PC-3 (cell line): ENCODE measurements around the gene GRHL3. TPM values are rescaled to one million over a fixed set of nuclear protein-coding genes. Genes with fewer than 3 reads are reported as not detected.
"Not testable (repeated sequence)": the region's sequence is repeated elsewhere in the genome, so short reads cannot be mapped to it uniquely, and the experiment has no call there.

Experiments used
- ATAC-seq: fragments of 200-7000 bp; cut with Tn5 transposase; 2 replicates; pipeline ENCODE4 v1.9.1; 2020; ENCODE audit warnings: mild to moderate bottlenecking, moderate library complexity
- BruUV-seq: library from RNA; stranded (reverse); fragments of 400-500 nt; replicated peaks from 2 replicates; lab custom pipeline; 2021; lab: Mats Ljungman, UMichigan
- CTCF ChIA-PET: fragments of 300-600 bp; sonication (Branson Sonifier 250); formaldehyde crosslinking; loops from one replicate; lab custom pipeline; 2022; ENCODE audit warnings: antibody characterized with exemption; lab: Charles Lee
- POLR2A ChIA-PET: fragments of 300-600 bp; sonication (Branson Sonifier 250); formaldehyde crosslinking; loops from one replicate; lab custom pipeline; 2022; ENCODE audit warnings: antibody characterized with exemption; ENCODE audit not compliant: unreplicated experiment; lab: Charles Lee
- DNase-seq: peaks from one replicate; pipeline ENCODE4 v3.0.0-alpha.2; 2015
- H2AFZ ChIP-seq: fragments of 300-600 bp; sonication (generic); 2 replicates; pipeline ENCODE4 v1.6.0; 2016; ENCODE audit warnings: antibody characterized with exemption, low read length
- H3F3A ChIP-seq: fragments of 300-600 bp; sonication (generic); one replicate; pipeline ENCODE4 v1.6.0; 2017; ENCODE audit warnings: antibody characterized with exemption, low read length, control low read depth, mild to moderate bottlenecking; ENCODE audit not compliant: unreplicated experiment
- H3K27ac ChIP-seq: fragments of 300-600 bp; sonication (generic); 2 replicates; pipeline ENCODE4 v1.5.1; 2016; ENCODE audit warnings: mild to moderate bottlenecking, low read length
- H3K27me3 ChIP-seq: fragments of 300-600 bp; sonication (generic); 2 replicates; pipeline ENCODE4 v1.6.1; 2016; ENCODE audit warnings: low read length, mixed read lengths
- H3K36me3 ChIP-seq: fragments of 300-600 bp; sonication (generic); 2 replicates; pipeline ENCODE4 v1.6.1; 2016; ENCODE audit warnings: low read depth, mixed run types, low read length, mixed read lengths
- H3K4me1 ChIP-seq: fragments of 300-600 bp; sonication (generic); 2 replicates; pipeline ENCODE4 v1.5.1; 2016; ENCODE audit warnings: low read length; ENCODE audit not compliant: insufficient read depth
- H3K4me2 ChIP-seq: fragments of 300-600 bp; sonication (generic); 2 replicates; pipeline ENCODE4 v1.6.0; 2016; ENCODE audit warnings: low read length
- H3K4me3 ChIP-seq: fragments of 300-600 bp; sonication (generic); 2 replicates; pipeline ENCODE4 v1.5.1; 2016; ENCODE audit warnings: mild to moderate bottlenecking, low read length, mixed read lengths
- H3K79me2 ChIP-seq: fragments of 300-600 bp; sonication (generic); 2 replicates; pipeline ENCODE4 v1.6.1; 2017; ENCODE audit warnings: low read length, mixed read lengths
- H3K9ac ChIP-seq: fragments of 300-600 bp; sonication (generic); 2 replicates; pipeline ENCODE4 v1.6.0; 2016; ENCODE audit warnings: mild to moderate bottlenecking, low read length
- H3K9me2 ChIP-seq: fragments of 300-600 bp; sonication (generic); replicated peaks from 2 replicates; pipeline ENCODE4 v1.6.1; 2016; ENCODE audit warnings: mixed run types, low read length, mixed read lengths
- H3K9me3 ChIP-seq: fragments of 300-600 bp; sonication (generic); 2 replicates; pipeline ENCODE4 v1.6.1; 2016; ENCODE audit warnings: low read length, mixed read lengths
- H4K20me1 ChIP-seq: fragments of 300-600 bp; sonication (generic); 2 replicates; pipeline ENCODE4 v1.6.1; 2016; ENCODE audit warnings: low read length, mixed read lengths
- EZH2 ChIP-seq: fragments of 300-600 bp; sonication (generic); IDR thresholded peaks from one replicate; pipeline ENCODE4 v1.6.1; 2017; ENCODE audit warnings: antibody characterized with exemption, mild to moderate bottlenecking, low read length; ENCODE audit not compliant: unreplicated experiment
- EZH2phosphoT487 ChIP-seq: fragments of 300-600 bp; sonication (generic); IDR thresholded peaks from 2 replicates; pipeline ENCODE4 v1.6.1; 2018; ENCODE audit warnings: mild to moderate bottlenecking, antibody characterized with exemption, low read length, borderline replicate concordance
- intact Hi-C: fragments of 100-400 bp; cut with micrococcal nuclease; formaldehyde crosslinking; loops from 2 replicates; pipeline ENCODE4 v1.9.0; 2023
- total RNA-seq: library from RNA; depleted of rRNA; stranded (reverse); fragments of >200 nt; gene quantifications from 2 replicates; pipeline ENCODE4 v1.2.3, GENCODE V29; 2014
- TF ChIP-seq, protein P1 (sequence below): fragments of 300-600 bp; sonication (generic); conservative IDR thresholded peaks from 2 replicates; pipeline ENCODE4 v1.5.1; 2017; ENCODE audit warnings: antibody characterized with exemption, low read depth, mild to moderate bottlenecking, low read length

Gene GRHL3
- total RNA-seq, 1 experiment from 2014 or later: 3.5 TPM

DNA sequence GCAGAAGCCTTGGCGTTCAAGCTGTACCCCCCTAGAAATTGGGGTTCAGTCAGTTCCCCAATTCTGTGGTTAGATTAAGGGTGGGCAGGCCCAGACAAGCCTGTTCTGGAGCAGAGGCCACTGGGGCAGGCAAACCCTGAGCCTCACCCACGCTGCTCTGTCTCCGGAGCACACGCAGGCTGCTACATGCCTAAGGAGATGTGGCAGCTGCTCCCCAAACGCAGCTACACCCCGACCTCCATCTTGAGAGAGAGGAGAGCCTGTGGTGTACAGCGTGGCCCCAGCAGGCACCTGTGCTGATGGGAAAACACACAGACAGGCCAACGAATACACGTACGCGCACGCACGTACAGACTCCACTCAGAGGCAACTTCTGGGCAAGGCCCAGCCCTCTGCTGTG is 33.9 kb upstream of the GRHL3 start:
- H3K4me1 ChIP-seq: peaks cover 58% of the 10 kb centered on the region
- H3K9me3 ChIP-seq: no peaks in the 10 kb centered on the region
- H3K4me2 ChIP-seq: no peak overlapping the region
- POLR2A ChIA-PET: interaction anchor here (0.6 kb wide), 1 partner anchor 99 kb away, joined by 3 read pairs; no protein-coding TSS in a partner anchor
- peak overlapping the region; percentile 73; the same call in 1 of the 2 replicates for H3K9ac ChIP-seq
- H3F3A ChIP-seq: peaks cover 3% of the 10 kb centered on the region
- H3K4me3 ChIP-seq: no peak overlapping the region
- BruUV-seq: no TSS peak
- TF ChIP-seq EZH2phosphoT487 (no peak), EZH2 (no peak)
- TF ChIP-seq, protein P1, sequence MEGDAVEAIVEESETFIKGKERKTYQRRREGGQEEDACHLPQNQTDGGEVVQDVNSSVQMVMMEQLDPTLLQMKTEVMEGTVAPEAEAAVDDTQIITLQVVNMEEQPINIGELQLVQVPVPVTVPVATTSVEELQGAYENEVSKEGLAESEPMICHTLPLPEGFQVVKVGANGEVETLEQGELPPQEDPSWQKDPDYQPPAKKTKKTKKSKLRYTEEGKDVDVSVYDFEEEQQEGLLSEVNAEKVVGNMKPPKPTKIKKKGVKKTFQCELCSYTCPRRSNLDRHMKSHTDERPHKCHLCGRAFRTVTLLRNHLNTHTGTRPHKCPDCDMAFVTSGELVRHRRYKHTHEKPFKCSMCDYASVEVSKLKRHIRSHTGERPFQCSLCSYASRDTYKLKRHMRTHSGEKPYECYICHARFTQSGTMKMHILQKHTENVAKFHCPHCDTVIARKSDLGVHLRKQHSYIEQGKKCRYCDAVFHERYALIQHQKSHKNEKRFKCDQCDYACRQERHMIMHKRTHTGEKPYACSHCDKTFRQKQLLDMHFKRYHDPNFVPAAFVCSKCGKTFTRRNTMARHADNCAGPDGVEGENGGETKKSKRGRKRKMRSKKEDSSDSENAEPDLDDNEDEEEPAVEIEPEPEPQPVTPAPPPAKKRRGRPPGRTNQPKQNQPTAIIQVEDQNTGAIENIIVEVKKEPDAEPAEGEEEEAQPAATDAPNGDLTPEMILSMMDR: no peak
- no peaks in the 10 kb centered on the region for H4K20me1 ChIP-seq
- ATAC-seq (no peak), DNase-seq (no peak)
- no peak overlapping the region for H2AFZ ChIP-seq
- H3K9me2 ChIP-seq: no peaks in the 10 kb centered on the region
- peak overlapping the region; percentile 98 for H3K27ac ChIP-seq
- intact Hi-C loops: no loop called here
- H3K36me3 ChIP-seq: no peaks in the 10 kb centered on the region
- H3K27me3 ChIP-seq: no peaks in the 10 kb centered on the region
- CTCF ChIA-PET: interaction anchor here (1.6 kb wide), 1 partner anchor 86 kb away, joined by 3 read pairs; no protein-coding TSS in a partner anchor
- H3K79me2 ChIP-seq: no peaks in the 10 kb centered on the region

DNA sequence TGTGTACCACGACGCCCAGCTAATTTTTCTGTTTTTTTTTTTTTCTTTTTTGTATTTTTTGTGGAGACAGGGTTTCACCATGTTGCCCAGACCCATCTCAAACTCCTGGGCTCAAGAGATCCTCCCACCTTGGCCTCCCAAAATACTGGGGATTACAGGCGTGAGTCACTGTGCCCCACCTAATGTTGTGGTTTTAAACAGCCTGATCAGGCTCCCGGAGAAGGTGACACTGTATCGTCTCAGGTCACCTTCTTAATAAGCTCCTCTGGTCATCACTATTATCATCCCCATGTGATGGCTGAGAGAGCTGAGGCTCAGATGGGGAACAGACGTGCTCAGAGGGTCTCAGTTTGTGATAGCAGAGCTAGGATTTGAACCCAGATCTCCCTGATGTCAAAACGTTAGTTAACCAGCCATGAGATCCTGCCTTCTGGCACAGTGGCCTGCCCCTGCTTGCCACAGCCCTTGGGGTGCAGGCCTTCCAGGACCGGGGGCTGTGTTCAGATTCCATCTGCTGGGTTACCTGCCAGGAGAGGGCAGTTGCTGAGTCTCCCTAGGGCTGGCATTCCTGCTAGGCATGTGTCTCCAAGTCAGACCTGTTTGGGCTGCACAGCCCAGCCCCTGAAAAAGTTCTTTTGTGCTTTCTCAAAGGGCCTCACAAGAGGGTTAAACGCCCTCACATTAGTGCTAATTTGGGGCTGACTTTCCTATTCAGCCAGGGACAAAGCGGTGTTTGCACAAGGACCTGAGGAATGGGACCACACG is 32.7 kb upstream of the GRHL3 start:
- Histone ChIP-seq H3K27me3 (no peaks in the 10 kb centered on the region), H3K4me1 (peaks cover 70% of the 10 kb centered on the region), H3K9ac (no peak overlapping the region), H3K4me3 (no peak overlapping the region), H3F3A (peaks cover 3% of the 10 kb centered on the region), H4K20me1 (no peaks in the 10 kb centered on the region), H3K4me2 (peak overlapping the region; percentile 32; the same call in 1 of the 2 replicates), H3K27ac (peak overlapping the region; percentile 17; the same call in 1 of the 2 replicates), H3K9me3 (no peaks in the 10 kb centered on the region), H3K36me3 (no peaks in the 10 kb centered on the region), H3K9me2 (no peaks in the 10 kb centered on the region), H3K79me2 (no peaks in the 10 kb centered on the region), H2AFZ (no peak overlapping the region)
- CTCF ChIA-PET: interaction anchor here (1.2 to 1.6 kb wide), 2 partner anchors 85 to 87 kb away, joined by 3 to 5 read pairs; no protein-coding TSS in a partner anchor
- peak; percentile 60 for DNase-seq
- no peak for ATAC-seq
- POLR2A ChIA-PET: interaction anchor here (0.6 kb wide), 2 partner anchors 21 to 79 kb away, joined by 3 to 4 read pairs; no protein-coding TSS in a partner anchor
- TF ChIP-seq EZH2: no peak
- no peak for TF ChIP-seq EZH2phosphoT487
- no TSS peak for BruUV-seq
- intact Hi-C loops: no loop called here

DNA sequence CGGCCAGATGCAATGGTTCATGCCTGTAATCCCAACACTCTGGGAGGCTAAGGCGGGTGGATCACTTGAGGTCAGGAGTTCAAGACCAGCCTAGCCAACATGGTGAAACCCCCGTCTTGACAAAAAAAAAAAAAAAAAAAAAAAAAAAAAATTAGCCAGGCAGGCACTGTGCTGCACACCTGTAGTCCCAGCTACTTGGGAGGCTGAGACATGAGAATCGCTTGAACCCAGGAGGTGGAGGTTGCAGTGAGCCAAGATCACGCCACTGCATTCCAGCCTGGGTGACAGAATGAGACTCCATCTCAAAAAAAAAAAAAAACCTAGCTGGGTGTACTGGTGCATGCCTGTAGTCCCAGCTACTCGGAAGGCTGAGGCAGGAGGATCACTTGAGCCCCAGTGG is 31.4 kb upstream of the GRHL3 start:
- H3K9ac ChIP-seq, H2AFZ ChIP-seq, H3F3A ChIP-seq, H3K36me3 ChIP-seq, H3K9me3 ChIP-seq, ATAC-seq, H3K79me2 ChIP-seq, BruUV-seq, DNase-seq, H3K9me2 ChIP-seq, POLR2A ChIA-PET, H3K27me3 ChIP-seq, CTCF ChIA-PET, intact Hi-C loops, H3K4me3 ChIP-seq, H4K20me1 ChIP-seq, H3K4me2 ChIP-seq, H3K27ac ChIP-seq: not testable (repeated sequence)
- peaks cover 64% of the 10 kb centered on the region for H3K4me1 ChIP-seq
